GM19452 (cell line): ENCODE results near the gene MSANTD1.

Experiments used
- ATAC-seq: cut with Tn5 transposase; IDR thresholded peaks from one replicate; pipeline ENCODE4 v1.9.1; 2021; ENCODE audit not compliant: unreplicated experiment

The MSANTD1 gene

GRCh38 chr4:3286335-3287175, 37.6 kb downstream of the MSANTD1 start:
- peak; percentile 21 for ATAC-seq

GRCh38 chr4:3287271-3287971, 38.5 kb downstream of the MSANTD1 start:
- ATAC-seq, result no peak

- ATAC-seq, result no peak
Observed at GRCh38 chr4:3287972-3288570, 39.1 kb downstream of the MSANTD1 start.

GRCh38 chr4:3288571-3289094, 39.7 kb downstream of the MSANTD1 start:
- ATAC-seq, result no peak

GRCh38 chr4:3290476-3290875, 41.5 kb downstream of the MSANTD1 start:
- no peak for ATAC-seq

- no peak for ATAC-seq
Observed at GRCh38 chr4:3290889-3291321, 41.9 kb downstream of the MSANTD1 start.

- ATAC-seq, result no peak
Observed at GRCh38 chr4:3291411-3291968, 42.5 kb downstream of the MSANTD1 start.

GRCh38 chr4:3291969-3292570, 43.1 kb downstream of the MSANTD1 start:
- ATAC-seq, result peak; percentile 18

- ATAC-seq, result peak; percentile 68
Observed at GRCh38 chr4:3292571-3293400, 43.8 kb downstream of the MSANTD1 start, which contains the start of gene RGS12. TSS of gene RGS12 (plus strand) at chr4:3293021. CDS start at chr4:3316171, 23,150 bp downstream.

- ATAC-seq, result no peak
Observed at GRCh38 chr4:3293401-3294391, 44.7 kb downstream of the MSANTD1 start.

GRCh38 chr4:3294401-3295241, 45.7 kb downstream of the MSANTD1 start:
- ATAC-seq, result no peak

GRCh38 chr4:3295837-3296624, 47.1 kb downstream of the MSANTD1 start:
- ATAC-seq, result no peak

GRCh38 chr4:3296651-3297050, 47.7 kb downstream of the MSANTD1 start:
- ATAC-seq, result no peak

- no peak for ATAC-seq
Observed at GRCh38 chr4:3297066-3297859, 48.3 kb downstream of the MSANTD1 start.

GRCh38 chr4:3299122-3299975, 50.4 kb downstream of the MSANTD1 start:
- ATAC-seq, result no peak
